Measurements from ENCODE around the gene ABCB4. TPM values are rescaled to one million over a fixed set of nuclear protein-coding genes. Genes with fewer than 3 reads are reported as not detected.

ABCB4 gene
- total RNA-seq, 1 experiment from 2014 or later: not detected

DNA sequence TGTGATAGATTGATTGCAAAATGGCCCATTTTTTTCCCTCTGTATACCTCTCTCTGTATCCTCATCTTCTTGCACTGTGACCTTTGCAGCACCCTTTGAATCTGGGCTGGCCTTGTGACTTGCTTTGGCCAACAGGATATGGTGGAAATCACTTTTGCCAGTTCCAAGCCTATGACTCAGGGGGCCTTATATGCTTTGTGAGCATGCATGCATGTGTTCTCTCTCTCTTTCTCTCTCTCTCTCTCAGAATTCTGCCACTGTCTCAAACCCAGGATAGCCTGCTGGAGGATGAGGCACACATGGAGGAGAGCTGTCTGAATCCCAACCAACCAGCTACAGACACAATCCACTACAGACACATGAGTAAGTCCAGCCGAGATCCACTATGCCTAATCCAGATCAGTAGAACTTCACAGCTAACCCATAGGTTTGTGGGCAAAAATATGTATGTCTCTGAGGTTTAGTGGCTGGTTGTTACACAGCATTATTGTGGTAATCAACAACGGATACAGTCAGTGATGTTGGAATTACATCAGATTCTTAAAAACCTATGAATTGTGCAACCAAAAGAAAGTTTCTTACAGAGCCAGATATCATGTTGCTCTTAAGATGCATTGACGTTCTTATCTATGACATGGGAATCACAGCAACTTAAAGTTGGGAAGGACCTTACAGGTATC is 41.8 kb upstream of the ABCB4 start:
- CTCF ChIA-PET: no interaction called here
- BruUV-seq (replicated peaks): no TSS peak

DNA sequence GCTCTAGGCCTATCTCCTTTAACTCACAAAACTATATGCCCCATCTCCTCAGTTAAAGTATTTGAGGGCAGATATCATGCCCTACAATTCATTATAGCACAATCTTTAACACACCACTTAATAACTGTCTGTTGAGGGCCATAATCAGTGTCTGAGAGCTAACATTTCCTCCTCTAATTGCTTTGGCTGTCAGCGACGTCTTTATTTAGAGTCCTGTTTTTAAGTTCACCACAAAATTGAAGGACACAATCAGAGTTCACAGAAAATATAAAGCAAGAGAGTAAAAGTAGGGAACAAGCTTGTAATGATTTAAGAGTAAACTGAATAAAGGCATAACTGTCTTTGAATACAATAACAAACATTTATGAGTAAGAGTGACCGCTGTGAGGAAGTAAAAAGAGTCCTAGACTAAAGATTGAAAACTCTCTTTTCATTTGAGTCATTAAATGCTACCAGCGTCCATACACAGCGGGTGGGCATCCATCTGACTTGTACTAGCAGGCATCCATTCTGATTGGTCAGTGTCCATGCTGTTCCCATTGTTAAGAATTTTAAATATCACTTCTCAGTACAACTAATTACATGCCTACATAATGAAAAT is 38.4 kb upstream of the ABCB4 start:
- no peaks in the 10 kb centered on the region for H3K4me1 ChIP-seq (replicated peaks; ENCODE audit: insufficient read depth)
- no peak for TF ChIP-seq EZH2 (IDR thresholded peaks at IDR 0.05; ENCODE audit: low read depth)
- TF ChIP-seq, protein P1, sequence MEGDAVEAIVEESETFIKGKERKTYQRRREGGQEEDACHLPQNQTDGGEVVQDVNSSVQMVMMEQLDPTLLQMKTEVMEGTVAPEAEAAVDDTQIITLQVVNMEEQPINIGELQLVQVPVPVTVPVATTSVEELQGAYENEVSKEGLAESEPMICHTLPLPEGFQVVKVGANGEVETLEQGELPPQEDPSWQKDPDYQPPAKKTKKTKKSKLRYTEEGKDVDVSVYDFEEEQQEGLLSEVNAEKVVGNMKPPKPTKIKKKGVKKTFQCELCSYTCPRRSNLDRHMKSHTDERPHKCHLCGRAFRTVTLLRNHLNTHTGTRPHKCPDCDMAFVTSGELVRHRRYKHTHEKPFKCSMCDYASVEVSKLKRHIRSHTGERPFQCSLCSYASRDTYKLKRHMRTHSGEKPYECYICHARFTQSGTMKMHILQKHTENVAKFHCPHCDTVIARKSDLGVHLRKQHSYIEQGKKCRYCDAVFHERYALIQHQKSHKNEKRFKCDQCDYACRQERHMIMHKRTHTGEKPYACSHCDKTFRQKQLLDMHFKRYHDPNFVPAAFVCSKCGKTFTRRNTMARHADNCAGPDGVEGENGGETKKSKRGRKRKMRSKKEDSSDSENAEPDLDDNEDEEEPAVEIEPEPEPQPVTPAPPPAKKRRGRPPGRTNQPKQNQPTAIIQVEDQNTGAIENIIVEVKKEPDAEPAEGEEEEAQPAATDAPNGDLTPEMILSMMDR (conservative IDR thresholded peaks at IDR 0.05): no peak
- H3K4me2 ChIP-seq: no peak overlapping the region
- no peaks in the 10 kb centered on the region for H3F3A ChIP-seq (ENCODE audit: insufficient read depth, low read depth)
- no peak overlapping the region for H2AFZ ChIP-seq
- H3K79me2 ChIP-seq (ENCODE audit: low read depth): no peaks in the 10 kb centered on the region
- no peaks in the 10 kb centered on the region for H3K36me3 ChIP-seq (ENCODE audit: low read depth)
- H3K27me3 ChIP-seq (ENCODE audit: insufficient read depth, low read depth): no peaks in the 10 kb centered on the region
- H3K9me3 ChIP-seq (ENCODE audit: insufficient read depth, low read depth): no peaks in the 10 kb centered on the region
- DNase-seq: no peak
- CTCF ChIA-PET: no interaction called here
- no peak overlapping the region for H3K27ac ChIP-seq
- no peaks in the 10 kb centered on the region for H4K20me1 ChIP-seq (ENCODE audit: insufficient read depth)
- BruUV-seq (replicated peaks): no TSS peak
- intact Hi-C loops (cut with micrococcal nuclease; ENCODE audit: unreplicated experiment): no loop called here
- no peaks in the 10 kb centered on the region for H3K9me2 ChIP-seq (ENCODE audit: insufficient read depth)
- POLR2A ChIA-PET (ENCODE audit: unreplicated experiment): no interaction called here
- H3K4me3 ChIP-seq: no peak overlapping the region

More for the DNA sequence above, 41.8 kb upstream of the ABCB4 start:
- Histone ChIP-seq H3K36me3 (ENCODE audit: low read depth) (no peaks in the 10 kb centered on the region), H2AFZ (no peak overlapping the region), H3K27me3 (ENCODE audit: insufficient read depth, low read depth) (no peaks in the 10 kb centered on the region), H3K9me2 (ENCODE audit: insufficient read depth) (no peaks in the 10 kb centered on the region), H3F3A (ENCODE audit: insufficient read depth, low read depth) (no peaks in the 10 kb centered on the region), H4K20me1 (ENCODE audit: insufficient read depth) (no peaks in the 10 kb centered on the region), H3K4me3 (no peak overlapping the region), H3K4me1 (replicated peaks; ENCODE audit: insufficient read depth) (no peaks in the 10 kb centered on the region), H3K9me3 (ENCODE audit: insufficient read depth, low read depth) (no peaks in the 10 kb centered on the region), H3K4me2 (no peak overlapping the region), H3K27ac (no peak overlapping the region), H3K79me2 (ENCODE audit: low read depth) (no peaks in the 10 kb centered on the region)
- intact Hi-C loops (cut with micrococcal nuclease; ENCODE audit: unreplicated experiment): no loop called here
- DNase-seq: no peak
- POLR2A ChIA-PET (ENCODE audit: unreplicated experiment): no interaction called here
- no peak for TF ChIP-seq EZH2 (IDR thresholded peaks at IDR 0.05; ENCODE audit: low read depth)
- TF ChIP-seq, protein P1 (conservative IDR thresholded peaks at IDR 0.05): no peak

DNA sequence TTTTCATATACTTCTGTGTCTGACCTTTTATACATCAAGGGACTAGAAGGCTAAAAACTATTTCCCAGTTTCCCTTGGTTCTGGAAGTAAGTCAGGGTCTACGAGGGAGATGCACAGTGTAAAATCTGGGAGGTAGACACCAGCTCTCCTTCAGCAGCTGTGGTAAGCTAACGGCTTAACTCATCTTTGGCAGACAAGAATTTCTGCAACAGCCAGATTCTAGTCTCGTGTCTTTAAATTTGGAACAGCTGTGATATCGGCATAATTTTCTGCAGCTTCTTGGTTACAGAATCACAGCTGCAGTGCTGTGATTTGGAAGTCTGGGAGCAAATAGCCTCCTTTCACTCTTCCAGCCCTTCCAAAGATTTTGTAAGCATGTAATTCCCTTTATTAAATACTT is 37.4 kb upstream of the ABCB4 start:
- H3K36me3 ChIP-seq (ENCODE audit: low read depth): no peaks in the 10 kb centered on the region
- no peaks in the 10 kb centered on the region for H3K9me3 ChIP-seq (ENCODE audit: insufficient read depth, low read depth)
- DNase-seq: no peak
- ChIA-PET POLR2A (ENCODE audit: unreplicated experiment) (no interaction called here), CTCF (no interaction called here)
- H4K20me1 ChIP-seq (ENCODE audit: insufficient read depth): no peaks in the 10 kb centered on the region
- no peaks in the 10 kb centered on the region for H3K27me3 ChIP-seq (ENCODE audit: insufficient read depth, low read depth)
- no peaks in the 10 kb centered on the region for H3F3A ChIP-seq (ENCODE audit: insufficient read depth, low read depth)
- intact Hi-C loops (cut with micrococcal nuclease; ENCODE audit: unreplicated experiment): no loop called here
- H3K79me2 ChIP-seq (ENCODE audit: low read depth): no peaks in the 10 kb centered on the region
- TF ChIP-seq EZH2 (IDR thresholded peaks at IDR 0.05; ENCODE audit: low read depth): no peak
- TF ChIP-seq, protein P1 (conservative IDR thresholded peaks at IDR 0.05): no peak
- no peak overlapping the region for H2AFZ ChIP-seq
- H3K4me1 ChIP-seq (replicated peaks; ENCODE audit: insufficient read depth): no peaks in the 10 kb centered on the region
- BruUV-seq (replicated peaks): no TSS peak
- H3K9me2 ChIP-seq (ENCODE audit: insufficient read depth): no peaks in the 10 kb centered on the region
- no peak overlapping the region for H3K27ac ChIP-seq
- H3K4me3 ChIP-seq: no peak overlapping the region
- no peak overlapping the region for H3K4me2 ChIP-seq

Measured in PC-9 (cell line).